HL-60/S4 treated with retinoic acid at 250 ng/mL for 4 days and 3 days (cell line): ENCODE results near the gene NKX2-4.

Experiments
- in situ Hi-C: fragments of 300-500 bp; cut with MboI; formaldehyde crosslinking; loops from 2 replicates; pipeline ENCODE4 v1.7.0; 2022; ENCODE audit warnings: low sequenced_read_pairs

The NKX2-4 gene

DNA sequence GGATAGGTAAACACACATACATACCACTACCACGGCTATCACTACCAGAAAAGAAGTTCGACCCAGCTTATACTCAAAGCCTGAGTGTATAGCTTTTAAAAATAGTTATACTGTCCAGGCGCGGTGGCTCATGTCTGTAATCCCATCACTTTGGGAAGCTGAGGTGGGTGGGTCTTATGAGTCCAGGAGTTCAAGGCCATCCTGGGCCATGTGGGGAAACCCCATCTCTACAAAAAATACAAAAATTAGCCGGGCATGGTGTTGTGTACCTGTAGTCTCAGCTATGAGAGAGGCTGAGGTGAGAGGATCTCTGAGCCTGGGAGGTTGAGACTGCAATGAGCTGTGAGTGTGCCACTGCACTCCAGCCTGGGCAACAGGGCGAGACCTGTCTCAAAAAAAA lies 32.9 kb downstream of the NKX2-4 start:
- in situ Hi-C loops, result no loop called here

DNA sequence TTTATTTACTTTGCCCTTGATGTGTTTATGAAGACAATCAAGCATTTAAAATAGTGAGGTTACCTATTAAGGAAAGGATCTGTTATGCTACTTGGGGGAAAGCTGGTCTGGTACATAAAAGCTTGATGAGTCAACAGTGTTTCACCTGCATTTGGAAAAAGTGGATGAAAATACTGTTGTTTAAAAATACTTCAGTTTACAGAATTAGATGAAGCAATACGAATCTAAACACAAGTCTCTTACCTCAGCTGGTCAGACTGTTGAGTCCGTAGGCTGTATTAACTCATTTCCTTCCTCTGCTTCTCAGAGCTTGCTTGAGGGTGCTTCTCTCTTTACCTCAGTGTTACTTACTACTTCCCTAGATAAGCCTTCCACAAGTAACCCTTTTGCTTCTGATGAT lies 36.1 kb downstream of the NKX2-4 start:
- in situ Hi-C loops, result no loop called here

GRCh38 chr20:21360705-21361104 lies 36.6 kb downstream of the NKX2-4 start:
- in situ Hi-C loops, result no loop called here

GRCh38 chr20:21358737-21359136 lies 38.6 kb downstream of the NKX2-4 start:
- in situ Hi-C loops, result no loop called here

DNA sequence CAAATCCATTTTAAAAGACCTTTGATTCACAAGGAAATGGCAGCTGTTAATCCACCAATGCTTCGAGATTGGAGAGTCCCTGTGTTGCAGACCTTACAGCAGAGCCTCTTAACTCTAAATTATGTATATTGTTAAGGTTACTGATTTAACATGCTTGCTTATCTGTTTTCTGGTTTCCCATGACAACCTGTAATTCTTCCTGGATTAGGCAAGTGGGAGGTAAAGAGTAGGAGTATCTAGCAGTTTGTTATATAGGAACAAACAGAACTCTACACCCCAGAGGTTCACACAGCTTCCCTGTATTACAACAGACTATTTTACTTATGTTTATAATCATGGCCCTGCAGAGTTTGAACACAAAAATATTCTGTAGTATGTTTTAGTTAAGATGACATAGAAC lies 39.5 kb downstream of the NKX2-4 start:
- in situ Hi-C loops, result no loop called here

DNA sequence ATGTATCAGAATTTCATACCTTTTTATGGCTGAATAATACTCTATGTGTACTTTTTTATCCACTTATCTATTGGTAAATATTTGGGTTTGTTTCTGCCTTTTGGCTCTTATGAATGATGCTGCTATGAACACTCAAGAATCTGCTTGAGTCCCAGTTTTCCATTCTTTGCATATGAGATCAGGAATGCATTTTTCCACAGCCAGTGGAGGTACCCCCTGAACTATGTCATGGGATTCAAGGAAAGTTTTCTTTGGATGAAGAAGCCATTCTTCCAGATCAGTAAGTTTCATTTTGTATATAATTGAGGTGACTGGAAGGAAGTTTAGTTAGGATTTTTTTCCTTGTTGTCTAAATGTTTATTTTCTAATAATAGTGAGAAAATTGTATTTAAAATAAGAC lies 40.9 kb downstream of the NKX2-4 start:
- in situ Hi-C loops, result no loop called here

DNA sequence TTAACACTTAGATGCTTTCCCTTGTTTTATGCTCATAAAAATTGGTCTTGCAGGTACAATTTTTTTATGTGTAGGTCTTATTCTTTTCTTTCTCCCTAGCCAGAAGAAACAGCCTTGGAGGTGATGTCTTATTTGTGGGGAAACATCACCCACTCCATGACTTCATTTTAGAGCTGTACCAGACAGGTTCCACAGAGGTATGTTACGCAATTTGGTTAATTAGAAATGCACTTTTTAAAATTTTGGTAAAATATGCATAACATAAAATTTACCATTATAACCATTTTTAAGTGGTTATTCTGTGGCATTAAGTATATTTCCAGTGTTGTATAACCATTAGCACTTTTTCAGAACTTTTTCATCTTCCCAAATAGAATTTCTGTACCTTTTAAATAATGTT lies 41.3 kb downstream of the NKX2-4 start:
- in situ Hi-C loops, result no loop called here

DNA sequence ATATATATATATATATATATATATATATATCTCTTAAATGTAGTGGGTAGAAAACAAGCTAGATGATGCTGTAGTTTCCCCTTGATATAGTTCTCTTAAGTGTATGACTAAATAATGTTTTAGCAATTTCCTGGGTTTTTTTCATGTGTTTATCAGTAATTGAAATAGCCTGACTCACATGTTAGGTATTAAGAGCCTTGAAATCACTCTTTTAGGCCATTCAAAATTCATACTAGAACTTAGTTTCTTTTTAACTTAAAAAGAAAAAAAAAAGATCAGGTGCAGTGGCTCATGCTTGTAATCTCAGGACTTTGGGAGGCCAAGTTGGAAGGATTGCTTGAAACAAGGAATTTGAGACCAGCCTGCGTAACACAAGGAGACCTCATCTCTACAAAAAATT lies 44.1 kb downstream of the NKX2-4 start:
- in situ Hi-C loops, result no loop called here

GRCh38 chr20:21352703-21353102 lies 44.6 kb downstream of the NKX2-4 start:
- in situ Hi-C loops, result no loop called here
